Ishikawa (cell line): ENCODE data around the gene TCN2.

Experiments used
- CREB1 ChIP-seq: IDR thresholded peaks from 2 replicates; pipeline ENCODE4 v1.6.1; 2012; ENCODE audit warnings: low read depth
- EP300 ChIP-seq: IDR thresholded peaks from 2 replicates; pipeline ENCODE4 v1.6.1; 2012; ENCODE audit warnings: borderline replicate concordance
- REST ChIP-seq: IDR thresholded peaks from 2 replicates; pipeline ENCODE4 v1.6.1; 2012; ENCODE audit warnings: low read depth, mild to moderate bottlenecking
- TCF12 ChIP-seq: IDR thresholded peaks from 2 replicates; pipeline ENCODE4 v1.6.1; 2012; ENCODE audit warnings: low read depth

GRCh38 chr22:30607939-30608338 lies 965 bp downstream of the TCN2 start:
- no peak for TF ChIP-seq REST
- TF ChIP-seq CREB1, result no peak
- no peak for TF ChIP-seq TCF12
- no peak for TF ChIP-seq EP300
